Epithelial cell of alveolus of lung (primary cell): ENCODE measurements around the gene RIMS1. TPM values are rescaled to one million over a fixed set of nuclear protein-coding genes. Genes with fewer than 3 reads are reported as not detected.

Source experiments
- total RNA-seq: library from RNA; depleted of rRNA; stranded (reverse); fragments of >200 nt; gene quantifications from 2 replicates; pipeline ENCODE4 v1.2.1, GENCODE V29; 2015

Gene RIMS1, protein sequence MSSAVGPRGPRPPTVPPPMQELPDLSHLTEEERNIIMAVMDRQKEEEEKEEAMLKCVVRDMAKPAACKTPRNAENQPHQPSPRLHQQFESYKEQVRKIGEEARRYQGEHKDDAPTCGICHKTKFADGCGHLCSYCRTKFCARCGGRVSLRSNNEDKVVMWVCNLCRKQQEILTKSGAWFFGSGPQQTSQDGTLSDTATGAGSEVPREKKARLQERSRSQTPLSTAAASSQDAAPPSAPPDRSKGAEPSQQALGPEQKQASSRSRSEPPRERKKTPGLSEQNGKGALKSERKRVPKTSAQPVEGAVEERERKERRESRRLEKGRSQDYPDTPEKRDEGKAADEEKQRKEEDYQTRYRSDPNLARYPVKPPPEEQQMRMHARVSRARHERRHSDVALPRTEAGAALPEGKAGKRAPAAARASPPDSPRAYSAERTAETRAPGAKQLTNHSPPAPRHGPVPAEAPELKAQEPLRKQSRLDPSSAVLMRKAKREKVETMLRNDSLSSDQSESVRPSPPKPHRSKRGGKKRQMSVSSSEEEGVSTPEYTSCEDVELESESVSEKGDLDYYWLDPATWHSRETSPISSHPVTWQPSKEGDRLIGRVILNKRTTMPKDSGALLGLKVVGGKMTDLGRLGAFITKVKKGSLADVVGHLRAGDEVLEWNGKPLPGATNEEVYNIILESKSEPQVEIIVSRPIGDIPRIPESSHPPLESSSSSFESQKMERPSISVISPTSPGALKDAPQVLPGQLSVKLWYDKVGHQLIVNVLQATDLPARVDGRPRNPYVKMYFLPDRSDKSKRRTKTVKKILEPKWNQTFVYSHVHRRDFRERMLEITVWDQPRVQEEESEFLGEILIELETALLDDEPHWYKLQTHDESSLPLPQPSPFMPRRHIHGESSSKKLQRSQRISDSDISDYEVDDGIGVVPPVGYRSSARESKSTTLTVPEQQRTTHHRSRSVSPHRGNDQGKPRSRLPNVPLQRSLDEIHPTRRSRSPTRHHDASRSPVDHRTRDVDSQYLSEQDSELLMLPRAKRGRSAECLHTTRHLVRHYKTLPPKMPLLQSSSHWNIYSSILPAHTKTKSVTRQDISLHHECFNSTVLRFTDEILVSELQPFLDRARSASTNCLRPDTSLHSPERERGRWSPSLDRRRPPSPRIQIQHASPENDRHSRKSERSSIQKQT (N-terminal part only)
- 0.16 and 0.91 TPM in 2 replicates for total RNA-seq

GRCh38 chr6:71886184-71887005, at the start of gene RIMS1:
RIMS1 (plus strand) TSS chr6:71886550; CDS start chr6:71887024, 474 bp downstream.

